ENCODE measurements around the gene WDR37. TPM values are rescaled to one million over a fixed set of nuclear protein-coding genes. Genes with fewer than 3 reads are reported as not detected.
A peak's percentile ranks its signal among the peaks of the same experiment; 100 is the strongest.

WDR37 gene
- total RNA-seq, 1 donor from 2014 or later = 20.8 TPM

- no peak for DNase-seq (ENCODE audit: low spot score in 2 of 2, unreplicated experiment in 2 of 2)
- Mint-ChIP-seq H3K36me3 (peaks cover 9% of the 10 kb centered on the region), H3K9me3 (peaks cover 51% of the 10 kb centered on the region), H3K4me3 (no peak overlapping the region), H3K4me1 (no peaks in the 10 kb centered on the region), H3K27ac (no peak overlapping the region), H3K27me3 (ENCODE audit: low read depth) (peaks cover 12% of the 10 kb centered on the region)
- no peak for TF ChIP-seq CTCF (IDR thresholded peaks at IDR 0.05; ENCODE audit: unreplicated experiment)
Measured at GRCh38 chr10:1142596-1142995, 86.4 kb downstream of the WDR37 start.

GRCh38 chr10:1147810-1148209, 91.6 kb downstream of the WDR37 start:
- H3K4me1 Mint-ChIP-seq = peaks cover 4% of the 10 kb centered on the region
- no peak overlapping the region for H3K27ac Mint-ChIP-seq
- no peak overlapping the region for H3K4me3 Mint-ChIP-seq
- peaks cover 3% of the 10 kb centered on the region for H3K27me3 Mint-ChIP-seq (ENCODE audit: low read depth)
- peaks cover 31% of the 10 kb centered on the region for H3K9me3 Mint-ChIP-seq
- no peak for TF ChIP-seq CTCF (IDR thresholded peaks at IDR 0.05; ENCODE audit: unreplicated experiment)
- no peak for DNase-seq (ENCODE audit: low spot score in 2 of 2, unreplicated experiment in 2 of 2)
- H3K36me3 Mint-ChIP-seq = peaks cover 5% of the 10 kb centered on the region

- Mint-ChIP-seq H3K27me3 (ENCODE audit: low read depth) (no peaks in the 10 kb centered on the region), H3K4me1 (peaks cover 9% of the 10 kb centered on the region), H3K9me3 (peaks cover 23% of the 10 kb centered on the region), H3K36me3 (peaks cover 5% of the 10 kb centered on the region), H3K27ac (no peak overlapping the region), H3K4me3 (no peak overlapping the region)
- no peak for TF ChIP-seq CTCF (IDR thresholded peaks at IDR 0.05; ENCODE audit: unreplicated experiment)
- no peak for DNase-seq (ENCODE audit: low spot score in 2 of 2, unreplicated experiment in 2 of 2)
Measured at GRCh38 chr10:1148855-1149605, 92.8 kb downstream of the WDR37 start.

- Mint-ChIP-seq H3K9me3 (peaks cover 13% of the 10 kb centered on the region), H3K4me1 (peaks cover 17% of the 10 kb centered on the region), H3K27me3 (ENCODE audit: low read depth) (no peaks in the 10 kb centered on the region), H3K36me3 (peaks cover 5% of the 10 kb centered on the region), H3K27ac (peak overlapping the region; percentile 14), H3K4me3 (no peak overlapping the region)
- no peak for DNase-seq (ENCODE audit: low spot score in 2 of 2, unreplicated experiment in 2 of 2)
- TF ChIP-seq CTCF (IDR thresholded peaks at IDR 0.05; ENCODE audit: unreplicated experiment) = no peak
Measured at GRCh38 chr10:1149793-1150637, 93.8 kb downstream of the WDR37 start.

- no peak for TF ChIP-seq CTCF (IDR thresholded peaks at IDR 0.05; ENCODE audit: unreplicated experiment)
- peaks cover 5% of the 10 kb centered on the region for H3K36me3 Mint-ChIP-seq
- no peak for DNase-seq (ENCODE audit: low spot score in 2 of 2, unreplicated experiment in 2 of 2)
- no peaks in the 10 kb centered on the region for H3K27me3 Mint-ChIP-seq (ENCODE audit: low read depth)
- H3K4me3 Mint-ChIP-seq = no peak overlapping the region
- H3K9me3 Mint-ChIP-seq = peaks cover 13% of the 10 kb centered on the region
- H3K27ac Mint-ChIP-seq = no peak overlapping the region
- H3K4me1 Mint-ChIP-seq = peaks cover 23% of the 10 kb centered on the region
Measured at GRCh38 chr10:1150638-1150955, 94.4 kb downstream of the WDR37 start.
